Upper lobe of left lung (tissue), 4 donors: ENCODE data around the gene CNTNAP2.

Experiments used
- CTCF ChIP-seq, 6 experiments: fragments of 450-650 bp in 4 of 6; fragments of 200-600 bp in 2 of 6; sonication (generic) in 2 of 6; IDR thresholded peaks; one replicate each; pipeline ENCODE4 v1.5.1; 2016 to 2019; ENCODE audit warnings: antibody characterized with exemption in 6 of 6
- EP300 ChIP-seq, 4 donors: sonication (generic); formaldehyde crosslinking; IDR thresholded peaks; one replicate each; pipeline ENCODE4 v1.5.1; 2017; ENCODE audit warnings: antibody characterized with exemption in 4 of 4, control low read depth in 2 of 4
- POLR2A ChIP-seq, 4 donors: fragments of 450-650 bp; IDR thresholded peaks; one replicate each; pipeline ENCODE4 v1.5.1; 2016 to 2017; ENCODE audit warnings: antibody characterized with exemption in 4 of 4, mild to moderate bottlenecking in 2 of 4
- POLR2AphosphoS5 ChIP-seq, 2 donors: sonication (generic); formaldehyde crosslinking; IDR thresholded peaks; one replicate each; pipeline ENCODE4 v1.5.1; 2017; ENCODE audit warnings: antibody characterized with exemption in 2 of 2

- TF ChIP-seq POLR2A (IDR thresholded peaks at IDR 0.05) (no peak), POLR2AphosphoS5 (IDR thresholded peaks at IDR 0.05) (no peak), EP300 (IDR thresholded peaks at IDR 0.05) (no peak), CTCF (IDR thresholded peaks at IDR 0.05) (no peak)
Observed at GRCh38 chr7:146636033-146636356, 519.4 kb downstream of the CNTNAP2 start.
